GM19455 (cell line): ENCODE data around the gene TNFRSF9.

Source experiments
- ATAC-seq: cut with Tn5 transposase; IDR thresholded peaks from one replicate; pipeline ENCODE4 v1.9.1; 2021; ENCODE audit not compliant: unreplicated experiment

Gene TNFRSF9

GRCh38 chr1:7878027-7878426, 62.6 kb downstream of the TNFRSF9 start:
- no peak for ATAC-seq

GRCh38 chr1:7873801-7874795, 66.5 kb downstream of the TNFRSF9 start:
- ATAC-seq: no peak

- no peak for ATAC-seq
Observed at GRCh38 chr1:7871136-7871535, 69.5 kb downstream of the TNFRSF9 start.

GRCh38 chr1:7869136-7869920, 71.3 kb downstream of the TNFRSF9 start:
- no peak for ATAC-seq

- no peak for ATAC-seq
Observed at GRCh38 chr1:7868070-7868780, 72.4 kb downstream of the TNFRSF9 start.

- ATAC-seq: no peak
Observed at GRCh38 chr1:7865978-7866377, 74.7 kb downstream of the TNFRSF9 start.
